Tibial nerve (tissue), 3 donors: Measurements from ENCODE around the gene VWA8.

Experiments used
- CTCF ChIP-seq, 5 experiments: fragments of 200-600 bp in 3 of 5; fragments of 450-650 bp in 2 of 5; sonication (generic) in 3 of 5; IDR thresholded peaks; one replicate each; pipeline ENCODE4 v1.5.1; 2016 to 2019; ENCODE audit warnings: antibody characterized with exemption in 5 of 5, mild to moderate bottlenecking in 3 of 5, moderate library complexity in 2 of 5
- POLR2A ChIP-seq, 2 donors: fragments of 450-650 bp; IDR thresholded peaks; one replicate each; pipeline ENCODE4 v1.6.1; 2017; ENCODE audit warnings: antibody characterized with exemption in 2 of 2, mild to moderate bottlenecking in 2 of 2, moderate library complexity in 2 of 2

GRCh38 chr13:41621716-41622431 is 339.0 kb downstream of the VWA8 start:
- TF ChIP-seq CTCF (IDR thresholded peaks at IDR 0.05) = no peak
- TF ChIP-seq POLR2A (IDR thresholded peaks at IDR 0.05) = no peak
